Activated T-cell treated with anti-CD3 and anti-CD28 coated beads, Interleukin-2, amount 50 U/mL, for 72 hours (primary cell): Measurements from ENCODE around the gene DYNC1LI1. TPM values are rescaled to one million over a fixed set of nuclear protein-coding genes. Genes with fewer than 3 reads are reported as not detected.
A peak's percentile ranks its signal among the peaks of the same experiment; 100 is the strongest.
"Not testable (repeated sequence)": the region's sequence is repeated elsewhere in the genome, so short reads cannot be mapped to it uniquely, and the experiment has no call there.

ENCODE experiments used
- ATAC-seq, 2 donors: fragments of 150-1000 bp; cut with Tn5 transposase; replicated peaks in 1 of 2; 2 replicates each; pipeline ENCODE4 v1.10.0; 2021; ENCODE audit warnings: moderate library complexity in 2 of 2, mild to moderate bottlenecking in 1 of 2
- DNase-seq, 2 donors: peaks; one replicate each; pipeline ENCODE4 v3.0.0; 2021 to 2022; ENCODE audit warnings: mixed read lengths in 1 of 2
- H3K27ac Mint-ChIP-seq: one replicate; pipeline ENCODE4 v1.8.0; 2022; ENCODE audit warnings: mild to moderate bottlenecking, moderate library complexity, mixed read lengths
- H3K27me3 Mint-ChIP-seq: one replicate; pipeline ENCODE4 v1.8.0; 2022; ENCODE audit warnings: low read depth, mixed read lengths
- H3K36me3 Mint-ChIP-seq, 2 donors: one replicate each; pipeline ENCODE4 v1.8.0; 2022; ENCODE audit warnings: mixed read lengths in 2 of 2, mild to moderate bottlenecking in 1 of 2; ENCODE audit not compliant: insufficient read depth in 2 of 2
- H3K4me1 Mint-ChIP-seq: one replicate; pipeline ENCODE4 v1.8.0; 2022; ENCODE audit warnings: low read depth, mixed read lengths
- H3K4me3 Mint-ChIP-seq, 2 donors: one replicate each; pipeline ENCODE4 v1.8.0; 2022; ENCODE audit warnings: mild to moderate bottlenecking in 2 of 2, mixed read lengths in 2 of 2, moderate library complexity in 2 of 2
- H3K9me3 Mint-ChIP-seq, 2 donors: one replicate each; pipeline ENCODE4 v1.8.0; 2022; ENCODE audit warnings: mixed read lengths in 2 of 2
- total RNA-seq, 2 donors: library from RNA; stranded (reverse); gene quantifications; one replicate each; pipeline ENCODE4 v1.2.3, GENCODE V29; 2022

Gene DYNC1LI1
- total RNA-seq, 2 donors from 2014 or later = 31.1 to 34.5 TPM

- Mint-ChIP-seq H3K27ac (no peak overlapping the region), H3K27me3 (no peaks in the 10 kb centered on the region), H3K36me3 (peaks cover 2 to 3% of the 10 kb centered on the region in 2 donors), H3K4me3 (no peak overlapping the region), H3K4me1 (peaks cover 19% of the 10 kb centered on the region), H3K9me3 (no peaks in the 10 kb centered on the region)
- ATAC-seq (no peak), DNase-seq (no peak)
Measured at GRCh38 chr3:32545305-32545704, 25.4 kb downstream of the DYNC1LI1 start.

DNA sequence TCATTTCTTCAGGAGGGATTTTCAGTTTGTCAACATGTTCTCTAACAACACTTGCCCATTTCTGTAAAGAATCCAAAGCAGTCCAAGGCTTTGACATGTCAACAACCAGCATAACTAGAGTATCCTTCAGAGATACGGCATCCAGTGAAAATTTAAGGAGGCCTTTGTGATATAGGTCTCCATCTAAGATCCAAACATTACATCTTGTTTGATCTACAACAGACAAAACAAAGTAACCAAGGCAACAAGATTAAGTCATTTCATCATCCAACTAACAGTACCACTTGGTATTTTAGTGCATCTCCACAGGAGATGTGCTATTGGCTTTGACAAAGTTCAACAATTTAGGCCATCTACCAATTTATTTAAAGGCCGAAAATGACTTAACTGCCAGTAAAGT, 25.8 kb downstream of the DYNC1LI1 start:
- H3K36me3 Mint-ChIP-seq = peaks cover 2 to 4% of the 10 kb centered on the region in 2 donors
- H3K4me3 Mint-ChIP-seq = no peak overlapping the region
- no peak for ATAC-seq
- H3K9me3 Mint-ChIP-seq = no peaks in the 10 kb centered on the region
- H3K27me3 Mint-ChIP-seq = no peaks in the 10 kb centered on the region
- peaks cover 19% of the 10 kb centered on the region for H3K4me1 Mint-ChIP-seq
- H3K27ac Mint-ChIP-seq = peak overlapping the region; percentile 7
- no peak for DNase-seq

- Mint-ChIP-seq H3K36me3 (peaks cover 2 to 5% of the 10 kb centered on the region in 2 donors), H3K9me3 (no peaks in the 10 kb centered on the region), H3K4me3 (no peak overlapping the region), H3K27me3 (no peaks in the 10 kb centered on the region), H3K27ac (peak overlapping the region; percentile 26), H3K4me1 (peaks cover 19% of the 10 kb centered on the region)
- ATAC-seq (no peak), DNase-seq (no peak)
Measured at GRCh38 chr3:32542807-32543206, 27.9 kb downstream of the DYNC1LI1 start.

DNA sequence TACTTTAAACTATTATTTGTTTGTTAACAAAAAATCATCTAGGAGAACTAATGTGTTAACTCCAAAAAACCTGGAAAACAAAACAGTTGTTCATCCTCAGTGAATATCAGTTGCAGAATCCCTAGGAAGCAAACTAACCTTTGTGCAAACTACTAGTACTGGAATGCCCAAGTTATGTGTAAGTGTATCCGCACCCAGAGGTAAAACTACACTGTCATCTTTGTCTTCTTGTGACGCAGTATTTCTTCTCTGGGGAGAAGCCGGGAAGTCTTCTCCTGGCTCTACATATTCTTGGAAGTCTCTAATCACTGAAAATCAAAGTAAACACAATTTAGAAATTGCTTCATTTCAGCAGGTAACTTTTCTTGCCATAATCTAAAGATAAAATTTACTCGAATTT, 29.8 kb downstream of the DYNC1LI1 start:
- Mint-ChIP-seq H3K4me3 (no peak overlapping the region), H3K27me3 (no peaks in the 10 kb centered on the region), H3K27ac (no peak overlapping the region), H3K9me3 (no peaks in the 10 kb centered on the region), H3K36me3 (peaks cover 2 to 4% of the 10 kb centered on the region in 2 donors), H3K4me1 (peaks cover 19% of the 10 kb centered on the region)
- ATAC-seq (no peak), DNase-seq (no peak)

- Mint-ChIP-seq H3K36me3 (peaks cover 0 to 7% of the 10 kb centered on the region in 2 donors), H3K4me1 (peaks cover 9% of the 10 kb centered on the region), H3K4me3 (no peak overlapping the region), H3K9me3 (no peaks in the 10 kb centered on the region), H3K27ac (no peak overlapping the region), H3K27me3 (no peaks in the 10 kb centered on the region)
- no peak for ATAC-seq
- no peak for DNase-seq
Measured at GRCh38 chr3:32532434-32532833, 38.2 kb downstream of the DYNC1LI1 start.

DNA sequence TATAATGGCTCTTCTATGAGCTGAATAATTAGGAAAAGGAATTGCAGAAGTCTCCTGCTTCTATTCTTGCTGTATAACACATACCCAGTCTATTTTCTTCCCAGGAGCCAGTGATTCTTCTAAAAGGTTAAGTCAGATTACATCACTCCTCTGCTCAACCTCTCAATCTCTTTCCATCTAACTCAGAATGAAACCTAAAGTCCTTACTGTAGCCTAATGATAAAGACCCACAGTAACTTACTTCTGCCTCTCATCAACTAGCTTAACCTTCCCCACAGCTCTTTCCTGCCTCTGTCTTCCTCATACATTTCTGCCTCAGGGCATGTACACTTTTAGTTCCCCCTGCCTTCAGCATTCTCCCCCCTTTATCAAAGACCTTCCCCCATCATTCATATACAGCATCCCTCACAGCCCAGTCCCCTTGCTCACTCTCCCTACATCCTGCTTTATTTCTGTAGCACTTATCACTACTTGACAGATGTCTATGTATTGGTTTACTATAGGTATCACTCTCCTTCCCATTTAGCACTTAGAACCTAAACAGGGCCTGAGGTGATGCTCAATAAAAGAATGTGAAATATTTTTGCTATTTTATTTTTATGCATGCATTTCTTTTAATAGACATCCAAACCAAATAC, 39.5 kb downstream of the DYNC1LI1 start:
- DNase-seq = no peak
- H3K9me3 Mint-ChIP-seq = no peaks in the 10 kb centered on the region
- H3K4me1 Mint-ChIP-seq = peaks cover 9% of the 10 kb centered on the region
- no peak overlapping the region for H3K4me3 Mint-ChIP-seq
- ATAC-seq = peak; percentile 87 to 91
- H3K27me3 Mint-ChIP-seq = no peaks in the 10 kb centered on the region
- peaks cover 3 to 7% of the 10 kb centered on the region in 2 donors for H3K36me3 Mint-ChIP-seq
- H3K27ac Mint-ChIP-seq = peak overlapping the region; percentile 17

DNA sequence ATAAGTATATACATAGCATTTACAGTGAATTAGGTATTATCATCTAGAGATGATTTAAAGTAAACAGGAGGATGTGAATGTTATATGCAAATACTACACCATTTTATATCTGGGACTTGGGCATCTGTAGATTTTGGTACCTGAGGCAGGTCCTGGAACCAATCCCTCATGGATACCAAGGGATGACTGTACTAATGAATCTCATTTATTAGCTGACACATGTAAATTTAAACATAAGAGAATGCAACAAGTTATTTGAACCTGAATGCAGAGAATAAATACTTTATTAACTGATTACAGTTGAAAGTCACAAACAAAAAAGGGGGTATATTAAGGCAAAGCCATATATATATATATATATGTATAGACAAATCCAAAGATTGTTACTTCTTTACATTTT, 44.9 kb downstream of the DYNC1LI1 start:
- Mint-ChIP-seq H3K4me3 (no peak overlapping the region), H3K27me3 (no peaks in the 10 kb centered on the region), H3K9me3 (no peaks in the 10 kb centered on the region), H3K4me1 (peaks cover under 1% of the 10 kb centered on the region), H3K36me3 (peaks cover 3 to 5% of the 10 kb centered on the region in 2 donors), H3K27ac (no peak overlapping the region)
- DNase-seq (no peak), ATAC-seq (no peak)

DNA sequence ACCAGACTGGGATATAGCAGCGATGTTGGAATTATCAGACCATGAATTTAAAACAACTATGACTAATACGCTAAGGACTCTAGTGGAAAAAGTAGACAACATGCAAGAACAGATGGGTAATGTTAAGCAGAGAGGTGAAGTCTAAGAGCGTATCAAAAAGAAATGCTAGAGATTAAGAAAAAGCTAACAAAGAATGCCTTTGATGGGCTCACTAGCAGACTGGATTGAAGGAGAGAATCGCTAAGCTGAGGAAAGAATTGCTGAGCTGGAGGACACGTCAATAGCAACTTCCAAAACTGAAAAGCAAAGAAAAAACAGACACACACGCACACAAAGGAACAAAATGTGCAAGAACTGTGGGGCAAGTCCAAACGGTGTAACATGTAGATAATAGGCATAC, 48.0 kb downstream of the DYNC1LI1 start:
- no peaks in the 10 kb centered on the region for H3K27me3 Mint-ChIP-seq
- no peak overlapping the region for H3K27ac Mint-ChIP-seq
- H3K36me3 Mint-ChIP-seq = peaks cover 1 to 5% of the 10 kb centered on the region in 2 donors
- DNase-seq (no peak), ATAC-seq (no peak)
- H3K9me3 Mint-ChIP-seq = no peaks in the 10 kb centered on the region
- H3K4me3 Mint-ChIP-seq = no peak overlapping the region
- H3K4me1 Mint-ChIP-seq = no peaks in the 10 kb centered on the region

- DNase-seq, H3K4me1 Mint-ChIP-seq, ATAC-seq, H3K9me3 Mint-ChIP-seq, H3K36me3 Mint-ChIP-seq, H3K4me3 Mint-ChIP-seq, H3K27me3 Mint-ChIP-seq: not testable (repeated sequence)
- peak overlapping the region; percentile 67 for H3K27ac Mint-ChIP-seq
Measured at GRCh38 chr3:32518921-32519320, 51.7 kb downstream of the DYNC1LI1 start.

GRCh38 chr3:32516751-32517150, 53.9 kb downstream of the DYNC1LI1 start:
- not testable (repeated sequence) for H3K4me3 Mint-ChIP-seq, H3K36me3 Mint-ChIP-seq, H3K27me3 Mint-ChIP-seq, ATAC-seq, DNase-seq, H3K4me1 Mint-ChIP-seq, H3K9me3 Mint-ChIP-seq
- H3K27ac Mint-ChIP-seq = peak overlapping the region; percentile 60

GRCh38 chr3:32511005-32511404, 59.7 kb downstream of the DYNC1LI1 start:
- no peak overlapping the region for H3K27ac Mint-ChIP-seq
- no peak overlapping the region for H3K4me3 Mint-ChIP-seq
- no peaks in the 10 kb centered on the region for H3K36me3 Mint-ChIP-seq
- no peaks in the 10 kb centered on the region for H3K4me1 Mint-ChIP-seq
- no peaks in the 10 kb centered on the region for H3K9me3 Mint-ChIP-seq
- no peaks in the 10 kb centered on the region for H3K27me3 Mint-ChIP-seq
- ATAC-seq (no peak), DNase-seq (no peak)

- Mint-ChIP-seq H3K27me3 (no peaks in the 10 kb centered on the region), H3K27ac (no peak overlapping the region), H3K36me3 (no peaks in the 10 kb centered on the region), H3K4me1 (no peaks in the 10 kb centered on the region), H3K9me3 (no peaks in the 10 kb centered on the region), H3K4me3 (no peak overlapping the region)
- ATAC-seq (peak; percentile 91 to 97), DNase-seq (peak; percentile 64 to 67)
Measured at GRCh38 chr3:32510075-32510724, 60.5 kb downstream of the DYNC1LI1 start.

DNA sequence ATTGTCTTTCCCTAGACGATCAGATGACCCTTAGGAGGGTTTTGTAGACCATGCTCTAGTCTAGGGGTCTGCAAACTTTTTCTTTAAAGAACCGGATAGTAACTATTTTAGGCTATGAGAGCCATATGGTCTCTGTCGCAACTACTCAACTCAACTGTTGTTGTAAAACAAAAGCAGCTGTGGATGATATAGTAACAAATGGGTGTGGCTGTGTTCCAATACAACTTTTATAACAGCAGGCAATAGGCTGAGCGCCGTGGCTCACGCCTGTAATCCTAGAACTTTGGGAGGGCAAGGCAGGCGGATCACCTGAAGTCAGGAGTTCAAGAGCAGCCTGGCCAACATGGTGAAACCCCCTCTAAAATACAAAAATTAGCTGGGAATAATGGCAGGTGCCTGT, 61.9 kb downstream of the DYNC1LI1 start:
- no peaks in the 10 kb centered on the region for H3K9me3 Mint-ChIP-seq
- no peaks in the 10 kb centered on the region for H3K4me1 Mint-ChIP-seq
- H3K27me3 Mint-ChIP-seq = no peaks in the 10 kb centered on the region
- DNase-seq = no peak
- H3K27ac Mint-ChIP-seq = no peak overlapping the region
- no peak overlapping the region for H3K4me3 Mint-ChIP-seq
- ATAC-seq = no peak
- H3K36me3 Mint-ChIP-seq = no peaks in the 10 kb centered on the region

- H3K36me3 Mint-ChIP-seq = no peaks in the 10 kb centered on the region
- peaks cover 12% of the 10 kb centered on the region for H3K4me1 Mint-ChIP-seq
- no peak overlapping the region for H3K27ac Mint-ChIP-seq
- no peaks in the 10 kb centered on the region for H3K27me3 Mint-ChIP-seq
- DNase-seq (no peak), ATAC-seq (no peak)
- no peaks in the 10 kb centered on the region for H3K9me3 Mint-ChIP-seq
- H3K4me3 Mint-ChIP-seq = no peak overlapping the region
Measured at GRCh38 chr3:32506466-32506865, 64.2 kb downstream of the DYNC1LI1 start.
